ENCODE results near the gene TEKT3.

Gene TEKT3

DNA sequence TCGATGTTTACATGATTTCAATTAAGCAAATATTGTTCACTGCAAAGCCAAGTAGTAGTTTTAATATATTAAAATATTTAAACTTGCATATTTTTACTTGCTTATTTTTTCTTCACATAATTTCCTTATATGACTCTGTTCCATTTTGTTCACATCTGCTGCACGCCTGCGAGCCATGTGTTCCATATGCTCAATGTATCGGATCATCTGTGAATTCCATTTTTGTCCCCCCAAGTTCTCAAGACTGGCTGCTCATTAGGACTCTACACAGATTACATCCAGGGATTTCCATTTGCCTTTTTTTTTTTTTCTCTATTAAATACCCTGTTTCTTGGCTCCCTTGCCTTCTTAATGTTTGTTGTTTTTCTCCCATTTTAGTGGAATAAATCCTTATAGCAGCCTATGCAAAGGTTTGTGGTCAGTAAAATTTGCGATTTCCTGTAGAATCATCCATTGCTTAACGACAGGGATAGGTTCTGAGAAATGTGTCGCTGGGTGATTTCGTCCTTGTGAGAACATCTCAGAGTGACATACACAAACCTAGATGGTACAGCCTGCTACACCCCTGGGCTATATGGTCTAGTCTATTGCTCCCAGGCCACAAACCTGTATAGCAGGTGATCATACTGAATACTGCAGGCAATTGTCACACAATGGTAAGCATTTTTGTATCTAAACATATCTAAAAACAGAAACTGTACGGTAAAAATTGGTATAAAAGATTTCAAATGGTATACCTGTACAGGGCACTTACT, 30.2 kb upstream of the TEKT3 start:
- Histone ChIP-seq H3K4me1 (ENCODE audit: insufficient read depth, low read length, severe bottlenecking) (no peaks in the 10 kb centered on the region), H3K9me3 (ENCODE audit: low read length) (no peaks in the 10 kb centered on the region), H3K9me2 (ENCODE audit: low read depth, low read length) (no peaks in the 10 kb centered on the region), H2AFZ (ENCODE audit: low read length) (no peak overlapping the region), H3K79me2 (ENCODE audit: insufficient read depth, low read length) (no peaks in the 10 kb centered on the region), H3K4me3 (ENCODE audit: low read depth, low read length, poor library complexity, severe bottlenecking) (no peak overlapping the region), H3K27ac (ENCODE audit: low read depth, low read length, poor library complexity, severe bottlenecking) (no peak overlapping the region), H3K36me3 (ENCODE audit: insufficient read depth, low read length) (no peaks in the 10 kb centered on the region), H3K27me3 (ENCODE audit: insufficient read depth, low read length) (no peaks in the 10 kb centered on the region), H4K20me1 (ENCODE audit: insufficient read depth, low read length) (no peaks in the 10 kb centered on the region), H3F3A (ENCODE audit: insufficient read depth, low read length) (no peaks in the 10 kb centered on the region), H3K4me2 (ENCODE audit: low read length) (no peak overlapping the region), H3K9ac (ENCODE audit: low read length) (no peak overlapping the region)
- no peak for TF ChIP-seq EZH2 (IDR thresholded peaks at IDR 0.05; ENCODE audit: borderline replicate concordance, low read length)
- TF ChIP-seq, protein P1, sequence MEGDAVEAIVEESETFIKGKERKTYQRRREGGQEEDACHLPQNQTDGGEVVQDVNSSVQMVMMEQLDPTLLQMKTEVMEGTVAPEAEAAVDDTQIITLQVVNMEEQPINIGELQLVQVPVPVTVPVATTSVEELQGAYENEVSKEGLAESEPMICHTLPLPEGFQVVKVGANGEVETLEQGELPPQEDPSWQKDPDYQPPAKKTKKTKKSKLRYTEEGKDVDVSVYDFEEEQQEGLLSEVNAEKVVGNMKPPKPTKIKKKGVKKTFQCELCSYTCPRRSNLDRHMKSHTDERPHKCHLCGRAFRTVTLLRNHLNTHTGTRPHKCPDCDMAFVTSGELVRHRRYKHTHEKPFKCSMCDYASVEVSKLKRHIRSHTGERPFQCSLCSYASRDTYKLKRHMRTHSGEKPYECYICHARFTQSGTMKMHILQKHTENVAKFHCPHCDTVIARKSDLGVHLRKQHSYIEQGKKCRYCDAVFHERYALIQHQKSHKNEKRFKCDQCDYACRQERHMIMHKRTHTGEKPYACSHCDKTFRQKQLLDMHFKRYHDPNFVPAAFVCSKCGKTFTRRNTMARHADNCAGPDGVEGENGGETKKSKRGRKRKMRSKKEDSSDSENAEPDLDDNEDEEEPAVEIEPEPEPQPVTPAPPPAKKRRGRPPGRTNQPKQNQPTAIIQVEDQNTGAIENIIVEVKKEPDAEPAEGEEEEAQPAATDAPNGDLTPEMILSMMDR (IDR thresholded peaks at IDR 0.05; ENCODE audit: low read length) = no peak

DNA sequence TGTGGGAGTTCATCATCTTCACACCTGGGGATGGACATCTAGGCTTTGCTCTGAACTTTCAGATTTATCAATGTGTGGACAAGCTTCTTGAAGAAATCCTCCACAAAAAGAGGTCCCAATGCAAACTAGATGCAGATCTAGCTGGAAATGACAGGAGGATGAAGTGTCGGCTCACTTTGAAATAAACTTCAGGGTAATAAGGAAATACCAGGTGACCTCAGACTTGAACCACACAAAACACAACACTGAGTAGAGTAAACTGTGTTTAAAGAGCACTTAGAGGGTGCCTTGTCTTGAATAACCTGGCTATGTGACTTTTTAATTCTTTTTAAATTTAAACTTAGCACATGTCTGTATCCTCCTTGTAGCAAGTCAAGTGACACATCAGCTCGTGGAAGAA, 27.2 kb upstream of the TEKT3 start:
- Histone ChIP-seq H3K79me2 (ENCODE audit: insufficient read depth, low read length) (no peaks in the 10 kb centered on the region), H3K9me3 (ENCODE audit: low read length) (no peaks in the 10 kb centered on the region), H3K4me2 (ENCODE audit: low read length) (no peak overlapping the region), H3F3A (ENCODE audit: insufficient read depth, low read length) (no peaks in the 10 kb centered on the region), H4K20me1 (ENCODE audit: insufficient read depth, low read length) (no peaks in the 10 kb centered on the region), H3K9me2 (ENCODE audit: low read depth, low read length) (no peaks in the 10 kb centered on the region), H3K27ac (ENCODE audit: low read depth, low read length, poor library complexity, severe bottlenecking) (no peak overlapping the region), H3K4me1 (ENCODE audit: insufficient read depth, low read length, severe bottlenecking) (no peaks in the 10 kb centered on the region), H3K9ac (ENCODE audit: low read length) (no peak overlapping the region), H2AFZ (ENCODE audit: low read length) (no peak overlapping the region), H3K36me3 (ENCODE audit: insufficient read depth, low read length) (no peaks in the 10 kb centered on the region), H3K4me3 (ENCODE audit: low read depth, low read length, poor library complexity, severe bottlenecking) (no peak overlapping the region), H3K27me3 (ENCODE audit: insufficient read depth, low read length) (no peaks in the 10 kb centered on the region)
- TF ChIP-seq, protein P1 (IDR thresholded peaks at IDR 0.05; ENCODE audit: low read length) = no peak
- TF ChIP-seq EZH2 (IDR thresholded peaks at IDR 0.05; ENCODE audit: borderline replicate concordance, low read length) = no peak

DNA sequence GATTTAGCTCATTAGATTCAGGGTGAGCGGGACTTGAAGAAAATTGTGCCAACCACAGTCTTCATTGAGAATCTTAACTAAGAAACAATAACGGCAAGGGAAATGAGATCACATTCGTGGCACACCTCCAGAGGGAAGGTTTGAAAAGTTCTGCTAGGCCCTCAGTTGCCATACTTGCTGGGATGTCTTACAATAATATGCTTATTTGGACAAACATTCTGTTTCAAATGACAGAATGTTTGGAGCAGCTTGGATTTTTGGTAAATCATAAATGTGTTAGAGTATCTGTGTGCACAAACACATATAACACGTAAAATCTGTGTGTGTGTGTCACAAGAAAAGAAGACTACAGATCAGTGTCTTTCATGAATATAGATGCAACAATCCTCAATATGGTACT, 24.6 kb upstream of the TEKT3 start:
- H3K9me3 ChIP-seq (ENCODE audit: low read length) = no peaks in the 10 kb centered on the region
- H3K9me2 ChIP-seq (ENCODE audit: low read depth, low read length) = no peaks in the 10 kb centered on the region
- H3F3A ChIP-seq (ENCODE audit: insufficient read depth, low read length) = no peaks in the 10 kb centered on the region
- no peaks in the 10 kb centered on the region for H3K36me3 ChIP-seq (ENCODE audit: insufficient read depth, low read length)
- TF ChIP-seq EZH2 (IDR thresholded peaks at IDR 0.05; ENCODE audit: borderline replicate concordance, low read length) = no peak
- TF ChIP-seq, protein P1 (IDR thresholded peaks at IDR 0.05; ENCODE audit: low read length) = no peak
- H2AFZ ChIP-seq (ENCODE audit: low read length) = no peak overlapping the region
- no peak overlapping the region for H3K4me3 ChIP-seq (ENCODE audit: low read depth, low read length, poor library complexity, severe bottlenecking)
- H3K4me2 ChIP-seq (ENCODE audit: low read length) = no peak overlapping the region
- H3K27me3 ChIP-seq (ENCODE audit: insufficient read depth, low read length) = no peaks in the 10 kb centered on the region
- no peaks in the 10 kb centered on the region for H3K79me2 ChIP-seq (ENCODE audit: insufficient read depth, low read length)
- H3K27ac ChIP-seq (ENCODE audit: low read depth, low read length, poor library complexity, severe bottlenecking) = no peak overlapping the region
- no peak overlapping the region for H3K9ac ChIP-seq (ENCODE audit: low read length)
- no peaks in the 10 kb centered on the region for H4K20me1 ChIP-seq (ENCODE audit: insufficient read depth, low read length)
- H3K4me1 ChIP-seq (ENCODE audit: insufficient read depth, low read length, severe bottlenecking) = no peaks in the 10 kb centered on the region
